GM21825 (cell line): ENCODE results near the gene STRADB.
"Not testable (repeated sequence)": the region's sequence is repeated elsewhere in the genome, so short reads cannot be mapped to it uniquely, and the experiment has no call there.

Experiments used
- ATAC-seq: cut with Tn5 transposase; IDR thresholded peaks from one replicate; pipeline ENCODE4 v1.9.1; 2021; ENCODE audit warnings: mild to moderate bottlenecking, moderate library complexity; ENCODE audit not compliant: unreplicated experiment

The STRADB gene

DNA sequence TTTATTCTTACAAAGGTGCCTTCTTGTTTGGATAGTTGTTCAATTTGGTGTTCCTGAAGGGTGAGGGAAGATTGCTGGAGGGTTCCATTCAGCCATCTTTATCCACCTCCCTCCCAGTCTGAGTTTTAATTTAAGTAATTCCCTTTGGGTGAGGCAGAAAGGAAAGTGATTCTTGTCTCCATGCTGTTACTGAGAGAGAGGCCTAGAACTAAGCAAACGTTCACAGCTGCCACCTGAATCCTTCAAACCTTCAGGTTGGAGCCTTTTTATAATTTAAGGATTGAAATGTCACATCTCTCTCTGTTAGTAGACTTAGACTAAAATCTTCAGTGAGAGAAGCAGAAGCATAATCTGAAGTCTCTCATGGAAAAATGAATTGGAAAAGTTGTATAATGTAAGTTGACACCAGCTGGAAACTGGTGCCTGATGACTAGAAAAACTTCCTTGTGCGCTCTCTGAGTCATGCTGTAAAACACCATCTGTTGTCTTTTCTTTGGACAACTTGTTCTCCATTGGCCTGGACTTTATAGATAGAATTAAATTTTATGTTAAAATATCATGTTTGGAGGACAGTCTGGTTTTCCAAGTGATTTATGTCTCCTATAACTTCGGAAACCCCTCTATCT is 14.6 kb downstream of the STRADB start:
- ATAC-seq, result no peak

DNA sequence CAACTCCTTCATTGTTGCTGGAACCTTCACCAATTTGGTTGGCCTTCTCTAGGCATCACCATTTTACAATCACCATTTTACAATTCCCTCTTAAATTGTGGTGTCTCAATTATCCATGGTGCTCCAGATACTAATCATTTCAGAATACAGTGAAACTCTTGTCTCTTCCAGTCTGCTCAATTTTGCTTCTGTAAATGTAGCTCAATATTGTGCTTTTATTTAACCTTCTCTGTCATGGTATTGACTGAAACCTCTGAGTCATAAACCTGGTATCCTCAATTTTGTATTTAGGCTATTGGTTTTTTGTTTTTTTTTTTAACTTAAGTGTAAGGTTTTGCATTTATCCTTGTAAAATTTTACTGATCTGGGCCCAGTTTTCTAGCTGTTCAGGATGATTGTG is 16.1 kb downstream of the STRADB start:
- ATAC-seq, result no peak

DNA sequence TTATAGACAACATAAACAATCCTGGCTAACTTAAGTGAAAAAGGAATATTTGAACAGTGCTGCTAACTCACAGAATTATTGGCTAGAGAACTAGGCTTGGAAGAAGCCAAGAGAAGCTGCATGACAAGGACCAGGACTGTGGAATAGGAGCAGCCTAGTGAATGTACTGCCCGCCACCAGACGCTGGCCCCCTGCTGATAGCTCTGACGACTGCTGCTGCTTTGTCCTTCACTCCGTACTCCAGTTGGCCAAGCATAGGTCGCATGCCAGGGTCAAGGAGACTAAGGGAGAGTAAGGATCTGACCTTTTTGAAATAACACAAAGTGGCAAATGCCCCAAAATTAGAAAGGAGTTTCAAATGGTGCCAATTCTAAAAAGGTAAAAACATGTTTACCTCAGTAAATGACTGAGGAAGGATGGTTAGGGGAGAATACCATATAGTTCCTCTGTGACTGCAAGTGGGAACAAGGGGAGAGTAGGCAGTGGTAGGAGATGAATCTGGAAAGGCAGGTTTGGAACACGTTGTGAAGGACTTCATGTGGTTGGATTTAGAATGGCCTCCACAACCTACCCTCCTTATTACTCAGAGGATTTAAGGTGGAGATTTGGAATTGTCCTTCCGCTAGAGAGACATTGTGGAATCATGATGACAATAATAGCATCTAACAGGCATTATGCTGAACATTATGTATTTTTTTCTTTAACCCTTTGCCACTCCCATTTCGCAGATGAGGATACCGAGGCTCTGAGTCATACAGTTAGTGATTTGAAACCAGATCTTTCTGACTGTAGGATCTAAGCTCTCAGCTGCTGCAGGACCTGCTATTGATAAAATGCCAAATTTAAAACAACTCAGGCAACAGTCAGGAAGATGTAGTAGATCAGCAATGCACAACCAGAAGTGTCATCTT is 19.5 kb downstream of the STRADB start:
- no peak for ATAC-seq

DNA sequence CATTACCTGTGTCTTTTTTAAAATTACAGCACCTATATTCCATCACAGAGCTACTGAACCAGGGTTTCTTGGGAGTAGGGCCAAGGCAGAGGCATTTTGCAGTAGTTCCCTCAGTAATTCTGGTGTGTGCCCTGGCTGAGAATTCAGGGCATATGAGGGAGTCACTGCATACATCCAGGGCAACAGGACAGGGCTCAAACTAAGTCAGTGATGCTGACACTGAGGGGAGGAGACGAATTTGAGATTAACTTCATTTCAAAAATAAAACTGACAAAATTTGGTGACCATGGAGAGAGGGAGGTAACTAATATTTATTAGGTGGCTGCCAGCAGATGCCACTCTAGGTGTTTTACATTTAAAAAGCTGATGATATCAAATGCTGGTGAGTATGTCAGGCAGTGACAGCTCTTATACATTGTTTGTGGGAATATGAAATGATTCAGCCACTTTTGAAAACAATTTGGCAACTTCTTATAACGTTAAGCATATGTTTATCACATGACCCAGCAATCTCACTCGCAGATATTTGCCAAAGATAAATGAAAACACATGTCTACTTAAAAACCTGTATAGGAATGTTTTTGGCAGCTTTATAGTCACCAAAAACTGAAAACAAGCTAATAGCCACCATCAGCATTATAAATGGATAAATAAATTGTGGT is 20.3 kb downstream of the STRADB start:
- ATAC-seq, result no peak

DNA sequence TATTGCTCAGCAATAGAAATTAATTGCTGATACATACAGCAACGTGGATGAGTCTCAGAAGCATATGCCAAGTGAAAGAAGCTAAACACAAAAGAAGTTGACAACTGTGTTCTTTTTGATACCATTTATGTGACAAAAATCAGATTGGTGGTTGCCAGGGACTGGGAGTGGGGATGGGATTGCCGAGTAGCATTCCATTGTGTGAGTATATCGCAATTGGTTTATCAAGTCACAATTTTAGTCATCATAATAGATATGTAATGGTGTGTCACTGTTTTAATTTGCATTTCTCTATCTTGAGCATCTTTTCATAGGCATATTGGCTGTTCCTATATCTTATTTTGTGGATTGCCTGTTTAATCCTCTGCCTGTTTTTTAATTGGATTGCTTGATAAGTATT is 20.9 kb downstream of the STRADB start:
- ATAC-seq, result no peak

DNA sequence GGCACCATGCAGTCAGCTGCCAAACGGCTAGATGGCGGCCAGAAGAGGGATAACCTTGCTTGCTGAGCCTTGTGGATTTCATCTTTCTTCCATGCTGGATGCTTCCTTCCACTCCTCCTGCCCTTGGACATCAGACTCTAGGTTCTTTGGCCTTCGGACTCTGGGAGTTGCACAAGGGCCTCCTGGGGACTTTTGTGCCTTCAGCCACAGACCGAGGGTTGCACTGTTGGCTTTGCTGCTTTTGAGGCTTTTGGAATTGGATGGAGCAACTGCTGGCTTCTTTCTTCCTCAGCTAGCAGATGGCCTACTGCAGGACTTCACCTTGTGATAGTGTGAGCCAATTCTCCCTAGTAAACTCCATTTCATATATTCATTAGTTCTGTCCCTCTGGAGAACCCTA is 31.0 kb downstream of the STRADB start:
- no peak for ATAC-seq

DNA sequence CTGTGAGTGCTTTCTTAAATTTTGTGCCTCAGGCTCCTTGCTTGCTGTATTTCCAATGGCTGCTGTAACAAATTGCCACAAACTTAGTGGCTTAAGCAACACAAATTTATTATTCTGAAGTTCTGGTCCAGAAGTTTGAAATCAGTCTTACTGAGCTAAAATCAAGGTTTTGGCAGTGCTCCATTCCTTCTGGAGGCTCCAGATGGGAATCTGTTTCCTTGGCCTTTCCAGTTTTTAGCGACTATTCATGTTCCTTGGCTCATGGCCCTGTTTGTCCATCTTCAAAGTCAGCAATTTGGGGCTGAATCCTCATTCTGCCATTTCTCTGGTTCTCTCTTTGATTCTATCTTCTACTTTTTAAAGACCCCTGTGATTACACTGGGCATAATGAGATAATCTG is 31.8 kb downstream of the STRADB start:
- ATAC-seq, result no peak

DNA sequence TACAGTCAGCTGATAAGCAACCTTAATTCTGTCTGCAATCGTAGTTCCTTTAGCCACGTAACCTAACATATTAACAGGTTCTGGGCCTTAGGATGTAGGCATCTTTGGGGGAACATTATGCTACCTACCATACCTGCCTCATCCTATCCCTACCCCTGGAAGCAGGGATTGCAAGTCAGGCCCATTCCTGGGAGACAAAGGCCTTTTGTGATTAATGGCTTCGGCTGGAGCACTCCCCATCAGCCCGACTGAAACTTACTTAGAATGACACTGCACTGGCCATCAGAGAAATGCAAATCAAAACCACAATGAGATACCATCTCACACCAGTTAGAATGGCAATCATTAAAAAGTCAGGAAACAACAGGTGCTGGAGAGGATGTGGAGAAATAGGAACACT is 32.2 kb downstream of the STRADB start:
- not testable (repeated sequence) for ATAC-seq

DNA sequence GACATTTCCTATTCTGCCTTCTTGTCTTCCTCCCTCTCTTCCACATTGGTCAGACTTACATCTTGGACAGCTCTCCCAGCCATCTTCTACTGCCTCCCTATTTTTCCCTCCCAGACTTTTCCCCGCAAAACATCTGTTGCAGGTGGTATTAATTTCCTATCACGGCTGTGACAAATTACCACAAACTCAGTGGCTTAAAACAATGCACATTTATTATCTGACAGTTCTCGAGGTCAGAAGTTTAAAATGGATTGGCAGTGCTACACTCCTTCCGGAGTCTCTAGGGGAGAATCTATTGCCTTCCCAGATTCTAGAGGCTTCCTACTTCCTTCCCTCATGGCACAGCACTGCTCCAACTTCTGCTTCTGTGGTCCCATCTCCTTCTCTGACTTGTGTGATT is 33.3 kb downstream of the STRADB start:
- ATAC-seq, result no peak

DNA sequence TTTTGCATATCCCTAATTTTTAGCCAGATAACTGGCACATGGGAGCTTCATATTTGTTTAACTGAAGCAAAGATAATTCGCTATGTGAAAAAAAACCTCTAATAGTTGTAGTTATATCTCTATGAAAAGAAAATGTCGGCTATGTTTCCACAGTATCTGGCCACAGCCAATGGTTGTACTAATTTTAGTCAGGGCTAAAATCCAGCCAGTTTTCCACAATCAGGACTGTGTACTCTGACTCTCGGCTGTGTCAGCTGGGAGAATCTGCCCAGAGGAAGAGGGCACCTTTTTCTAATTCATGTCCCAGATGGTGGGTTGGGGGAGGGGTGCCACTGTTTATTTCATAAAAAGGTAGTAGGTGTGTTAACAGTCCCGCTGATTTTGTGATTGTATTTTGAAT is 38.8 kb downstream of the STRADB start:
- no peak for ATAC-seq

DNA sequence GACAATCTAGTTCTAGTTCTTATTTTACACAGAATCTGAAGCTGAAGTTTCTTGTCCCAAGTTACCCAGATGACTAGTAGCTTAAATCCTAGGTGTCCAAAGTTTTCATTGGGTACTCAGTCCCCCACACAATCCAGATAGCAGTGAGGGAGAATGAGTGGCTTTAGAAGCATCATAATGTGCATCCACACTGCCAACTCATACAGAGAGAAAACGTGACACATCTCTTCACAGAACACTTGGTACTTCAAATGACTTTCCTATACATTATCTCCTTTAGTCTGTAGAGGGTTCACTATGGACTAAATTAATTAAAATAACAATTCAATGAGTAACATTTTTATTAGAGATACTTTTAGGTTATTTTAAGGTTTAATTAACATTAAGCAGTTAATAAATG is 45.2 kb downstream of the STRADB start:
- no peak for ATAC-seq

DNA sequence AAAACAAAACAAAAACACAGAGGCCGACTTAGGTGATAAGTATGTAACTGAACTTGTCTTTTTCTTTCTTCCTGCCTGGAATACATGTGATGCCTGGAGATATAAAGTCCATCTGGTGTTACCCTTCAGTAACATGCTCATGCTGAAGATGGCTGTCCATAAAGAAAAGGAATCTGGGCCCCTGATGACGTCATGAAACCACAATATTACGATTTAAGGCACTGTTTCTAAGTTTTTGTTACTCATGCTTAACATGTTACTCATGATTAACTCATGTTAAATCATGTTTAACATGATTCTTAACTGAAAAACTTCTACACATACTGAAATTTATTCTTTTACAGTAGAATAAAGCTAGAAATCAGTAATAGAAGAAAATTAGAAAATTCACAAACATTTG is 49.0 kb downstream of the STRADB start:
- no peak for ATAC-seq

DNA sequence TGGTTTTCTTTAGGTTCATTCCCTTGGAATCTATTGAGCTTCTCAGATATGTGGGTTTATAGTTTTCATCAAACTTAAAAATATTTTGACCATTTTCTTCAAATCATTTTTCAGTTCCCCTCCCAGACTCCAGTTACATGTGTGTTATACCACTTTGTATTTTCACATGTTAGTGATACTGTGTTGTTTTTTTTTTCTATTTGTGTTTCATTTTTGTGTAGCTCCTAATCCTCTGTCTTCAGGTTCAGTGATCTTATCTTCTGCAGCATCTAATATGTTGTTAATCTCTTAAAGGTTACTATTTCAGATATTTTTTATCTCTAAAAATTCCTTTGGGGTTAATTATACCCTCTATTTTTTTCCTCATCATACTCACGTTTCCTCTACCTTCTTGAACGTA is 51.2 kb downstream of the STRADB start:
- no peak for ATAC-seq

DNA sequence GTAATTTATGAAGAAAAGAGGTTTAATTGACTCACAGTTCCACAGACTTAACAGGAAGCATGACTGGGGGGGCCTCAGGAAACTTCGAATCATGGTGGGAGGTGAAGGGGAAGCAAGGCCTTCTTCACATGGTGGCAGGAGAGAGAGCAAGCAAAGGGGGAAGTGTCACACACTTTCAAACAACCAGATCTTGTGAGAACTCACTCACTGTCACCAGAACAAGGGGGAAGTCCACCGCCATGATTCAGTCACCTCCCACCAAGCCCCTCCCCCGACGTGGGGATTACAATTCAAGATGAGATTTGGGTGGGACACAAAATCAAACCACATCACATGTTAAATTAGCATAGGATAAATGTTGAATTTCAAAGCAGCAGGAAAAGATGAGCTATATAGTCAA is 56.2 kb downstream of the STRADB start:
- no peak for ATAC-seq

DNA sequence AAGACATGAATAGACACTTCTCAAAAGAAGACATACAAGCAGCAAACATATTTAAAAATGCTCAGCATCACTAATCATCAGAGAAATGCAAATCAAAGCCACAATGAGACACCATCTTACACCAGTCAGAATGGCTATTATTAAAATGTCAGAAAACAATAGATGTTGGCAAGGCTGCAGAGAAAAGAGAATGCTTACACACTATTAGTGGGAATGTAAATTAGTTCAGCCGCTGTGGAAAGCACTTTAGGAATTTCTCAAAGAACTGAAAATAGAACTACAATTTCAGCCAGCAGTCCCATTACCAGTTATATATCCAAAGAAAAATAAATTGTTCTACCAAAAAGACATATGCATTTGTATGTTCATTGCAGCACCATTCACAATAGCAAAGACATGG is 61.7 kb downstream of the STRADB start:
- no peak for ATAC-seq

DNA sequence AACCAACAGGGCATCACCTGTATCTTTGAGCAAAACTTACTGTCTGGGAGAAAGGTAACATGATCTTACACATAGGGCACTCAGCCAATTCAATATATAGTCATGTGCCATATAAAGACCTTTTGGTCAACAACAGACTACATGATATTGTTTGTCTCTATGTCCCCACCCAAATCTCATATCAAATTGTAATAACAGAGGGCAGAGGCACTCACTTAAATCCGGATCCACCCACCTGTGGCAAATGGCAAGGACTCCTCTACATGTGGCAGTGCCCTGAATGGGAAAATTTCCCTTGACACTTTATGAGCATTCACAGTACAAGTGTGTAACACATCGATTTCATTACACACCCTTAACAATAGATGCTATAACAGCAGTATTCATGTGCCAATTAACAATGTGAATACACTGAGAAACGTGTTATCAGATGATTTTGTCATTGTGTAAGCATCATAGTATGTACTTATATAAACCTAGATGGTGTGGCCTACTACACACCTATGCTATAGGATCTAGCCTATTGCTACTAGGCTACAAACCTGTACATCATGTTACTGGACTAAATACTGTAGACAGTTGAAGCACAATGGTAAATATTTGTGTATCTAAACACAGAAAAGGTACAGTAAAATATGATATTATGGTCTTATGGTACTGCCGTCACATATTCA is 64.2 kb downstream of the STRADB start:
- ATAC-seq, result no peak

DNA sequence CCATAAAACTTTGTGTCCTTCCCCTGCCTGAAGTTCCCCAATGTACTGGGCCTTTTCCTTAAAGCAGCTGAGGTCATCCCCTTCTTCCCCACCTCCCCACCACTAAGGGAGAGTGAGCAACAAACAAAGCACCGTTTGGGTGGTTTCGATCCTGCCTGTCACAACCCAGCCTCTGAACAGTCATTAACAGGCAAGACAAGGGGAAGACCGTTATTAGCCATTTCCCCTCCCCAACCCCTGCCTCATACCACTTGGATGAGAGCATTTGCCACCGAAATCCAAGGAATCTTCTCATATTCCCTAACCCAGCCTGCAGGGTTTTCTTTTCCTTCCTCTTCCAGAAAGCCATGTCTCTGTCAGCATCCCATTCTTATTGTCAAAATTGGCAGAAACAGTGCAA is 65.6 kb downstream of the STRADB start:
- ATAC-seq, result no peak

DNA sequence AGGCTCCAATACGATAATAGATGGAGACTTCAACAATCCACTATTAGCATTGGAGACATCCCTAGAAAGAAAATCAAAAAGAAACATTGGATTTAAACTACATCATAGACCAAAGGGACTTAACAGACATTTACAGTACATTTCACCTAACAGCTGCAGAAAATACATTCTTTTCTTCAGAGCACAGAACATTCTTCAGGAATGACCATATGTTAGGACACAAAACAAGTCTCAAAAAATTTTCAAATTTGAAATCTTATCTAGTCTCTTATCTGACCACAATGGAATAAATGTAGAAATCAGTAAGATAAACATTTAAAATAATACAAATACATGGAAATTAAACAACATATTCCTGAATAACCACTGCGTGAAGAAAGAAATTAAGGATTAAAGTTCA is 68.7 kb downstream of the STRADB start:
- no peak for ATAC-seq

DNA sequence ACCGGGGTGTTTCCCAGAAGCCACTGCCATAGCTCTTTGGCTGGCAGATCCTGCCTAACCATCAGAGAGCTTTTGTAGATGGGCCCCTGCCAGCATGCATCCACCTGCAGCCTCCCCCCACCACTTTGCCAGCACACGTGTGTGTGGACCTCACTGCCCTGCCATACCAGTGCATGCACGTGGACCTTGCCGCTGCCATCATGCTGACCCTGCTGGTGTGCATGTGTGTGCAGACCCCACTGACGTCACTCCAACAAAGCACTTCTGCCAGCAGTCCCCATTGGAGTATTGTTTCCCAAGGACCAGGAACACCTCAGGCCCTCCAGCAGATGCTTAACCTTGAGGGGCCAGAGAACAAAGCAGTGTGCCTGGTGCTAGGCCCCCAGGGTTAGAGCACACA is 71.4 kb downstream of the STRADB start:
- ATAC-seq, result no peak

DNA sequence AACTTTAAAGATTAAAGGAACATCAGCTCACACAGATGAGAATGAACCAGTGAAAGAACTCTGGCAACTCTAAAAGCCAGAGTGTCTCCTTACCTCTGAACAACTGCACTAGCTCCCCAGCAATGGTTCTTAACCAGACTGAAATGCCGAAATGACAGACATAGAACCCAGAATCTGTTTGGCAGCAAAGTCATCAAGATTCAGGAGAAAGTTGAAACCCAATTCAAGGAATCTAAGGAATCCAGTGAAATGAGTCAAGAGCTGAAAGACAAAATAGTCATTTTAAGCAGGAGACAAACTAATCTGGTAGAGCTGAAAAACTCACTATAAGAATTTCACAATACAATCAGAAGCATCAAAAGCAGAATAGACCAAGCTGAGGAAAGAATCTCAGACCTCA is 72.0 kb downstream of the STRADB start:
- ATAC-seq, result no peak
